ENCODE measurements around the gene CNIH1.

The CNIH1 gene

DNA sequence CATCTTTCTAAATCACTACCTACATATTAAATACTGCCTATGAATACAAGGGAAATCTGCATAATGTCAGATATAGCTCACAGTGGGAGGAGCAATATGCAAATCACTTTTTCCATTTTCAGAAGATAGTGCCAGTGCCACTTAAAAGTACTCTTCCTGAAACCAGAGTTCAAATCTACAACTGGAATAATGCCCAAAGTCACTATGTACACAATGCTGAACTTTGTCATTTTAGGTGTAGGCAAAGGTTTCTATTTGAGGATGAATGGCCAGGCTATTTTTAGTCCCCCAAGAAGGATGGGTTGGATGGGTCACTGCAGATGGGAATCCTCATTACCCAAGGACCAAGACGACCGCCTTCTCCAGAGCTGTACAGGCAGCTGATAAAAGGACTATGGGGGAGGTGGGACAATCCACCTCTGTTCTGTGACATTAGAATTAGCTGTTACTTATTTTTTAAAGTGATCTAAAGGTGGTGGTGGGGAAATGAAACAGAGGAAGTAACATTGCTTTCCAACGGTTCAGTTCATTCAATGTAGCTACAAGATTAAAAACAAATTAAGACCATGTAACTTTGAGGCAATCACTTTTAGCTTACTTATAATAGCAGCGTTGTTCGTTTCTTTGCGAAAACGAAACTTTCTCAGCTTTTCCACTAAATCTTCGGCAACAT, 42.0 kb upstream of the CNIH1 start:
- no peak overlapping the region for H3K27ac ChIP-seq (ENCODE audit: low read depth, low read length, severe bottlenecking)

DNA sequence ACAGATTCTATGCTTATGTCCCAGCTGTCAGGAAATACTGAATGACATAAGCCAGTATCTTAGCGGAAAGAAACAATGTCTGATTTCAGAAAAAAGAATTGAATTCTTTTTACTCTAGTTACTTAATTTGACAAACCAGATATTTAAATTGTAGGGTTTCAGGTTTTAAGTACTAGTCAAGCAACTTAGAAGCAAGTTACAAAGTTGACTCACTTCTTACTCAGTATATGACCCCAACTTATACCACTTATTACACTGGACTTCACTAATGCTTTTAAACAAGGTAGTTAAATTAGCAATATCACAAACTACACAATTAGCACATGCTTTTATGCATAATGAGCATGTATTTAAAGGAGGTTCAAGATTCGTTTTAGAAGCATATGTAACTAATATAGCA, 40.5 kb upstream of the CNIH1 start:
- Histone ChIP-seq H3K36me3 (ENCODE audit: control insufficient read depth, insufficient read depth, low read length) (peaks cover 50% of the 10 kb centered on the region), H3K27ac (ENCODE audit: low read depth, low read length, severe bottlenecking) (no peak overlapping the region), H3K4me1 (ENCODE audit: control insufficient read depth, insufficient read depth, low read length, poor library complexity, severe bottlenecking) (no peaks in the 10 kb centered on the region), H3K9me3 (ENCODE audit: control insufficient read depth, low read length) (no peaks in the 10 kb centered on the region), H3K4me3 (ENCODE audit: extremely low read depth, insufficient read depth, low read length, poor library complexity, severe bottlenecking) (no peak overlapping the region)
- WGBS, 2 experiments (ENCODE audit: insufficient coverage in 2 of 2), result 100% methylated on average over 1 of the region's 2 CpGs; no CpG with 5 or more reads in 1 of the 2 experiments

More for the DNA sequence above, 42.0 kb upstream of the CNIH1 start:
- H3K36me3 ChIP-seq (ENCODE audit: control insufficient read depth, insufficient read depth, low read length), result peaks cover 46% of the 10 kb centered on the region
- no peaks in the 10 kb centered on the region for H3K9me3 ChIP-seq (ENCODE audit: control insufficient read depth, low read length)
- no peak overlapping the region for H3K4me3 ChIP-seq (ENCODE audit: extremely low read depth, insufficient read depth, low read length, poor library complexity, severe bottlenecking)
- WGBS, 2 experiments (ENCODE audit: insufficient coverage in 2 of 2), result 84 to 91% methylated on average over 3 to 4 of the region's 8 CpGs
- no peaks in the 10 kb centered on the region for H3K4me1 ChIP-seq (ENCODE audit: control insufficient read depth, insufficient read depth, low read length, poor library complexity, severe bottlenecking)

DNA sequence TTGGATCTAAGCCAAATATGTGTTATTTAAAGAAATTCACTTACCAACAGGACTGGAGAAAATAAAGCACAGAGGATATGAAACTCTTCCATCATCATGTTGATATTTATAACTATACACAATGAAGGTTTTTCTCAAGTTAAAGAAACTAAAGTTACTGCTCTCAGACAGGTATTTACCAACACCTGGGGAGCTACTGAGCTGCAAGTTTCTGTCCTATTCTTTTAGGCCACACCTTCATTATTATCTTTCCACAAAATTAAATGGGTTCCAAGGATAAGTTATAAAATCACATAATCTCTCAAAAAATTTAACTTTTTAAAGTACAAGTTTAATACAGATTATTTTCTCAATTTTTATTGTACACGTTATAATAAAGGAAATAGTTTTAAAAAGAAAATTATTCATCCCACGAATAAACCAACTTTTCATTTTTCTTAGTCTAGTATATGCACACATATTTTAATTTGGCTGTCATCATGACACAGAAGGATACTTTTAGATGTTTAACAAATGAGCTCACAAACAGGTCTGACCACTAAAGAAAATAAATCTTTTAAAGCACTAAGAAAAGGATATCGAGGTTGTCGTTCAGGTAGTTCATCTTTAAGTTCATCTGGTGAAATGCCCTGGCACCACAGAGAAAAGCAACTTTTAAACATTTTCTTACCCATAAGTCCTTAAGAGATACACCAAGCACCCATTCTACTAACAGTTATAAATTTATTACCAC, 39.8 kb upstream of the CNIH1 start:
- Histone ChIP-seq H3K27ac (ENCODE audit: low read depth, low read length, severe bottlenecking) (no peak overlapping the region), H3K4me1 (ENCODE audit: control insufficient read depth, insufficient read depth, low read length, poor library complexity, severe bottlenecking) (no peaks in the 10 kb centered on the region), H3K36me3 (ENCODE audit: control insufficient read depth, insufficient read depth, low read length) (peaks cover 53% of the 10 kb centered on the region), H3K4me3 (ENCODE audit: extremely low read depth, insufficient read depth, low read length, poor library complexity, severe bottlenecking) (no peak overlapping the region), H3K9me3 (ENCODE audit: control insufficient read depth, low read length) (no peaks in the 10 kb centered on the region)
- WGBS, 2 experiments (ENCODE audit: insufficient coverage in 2 of 2), result 100% methylated on average over 2 of the region's 4 CpGs

DNA sequence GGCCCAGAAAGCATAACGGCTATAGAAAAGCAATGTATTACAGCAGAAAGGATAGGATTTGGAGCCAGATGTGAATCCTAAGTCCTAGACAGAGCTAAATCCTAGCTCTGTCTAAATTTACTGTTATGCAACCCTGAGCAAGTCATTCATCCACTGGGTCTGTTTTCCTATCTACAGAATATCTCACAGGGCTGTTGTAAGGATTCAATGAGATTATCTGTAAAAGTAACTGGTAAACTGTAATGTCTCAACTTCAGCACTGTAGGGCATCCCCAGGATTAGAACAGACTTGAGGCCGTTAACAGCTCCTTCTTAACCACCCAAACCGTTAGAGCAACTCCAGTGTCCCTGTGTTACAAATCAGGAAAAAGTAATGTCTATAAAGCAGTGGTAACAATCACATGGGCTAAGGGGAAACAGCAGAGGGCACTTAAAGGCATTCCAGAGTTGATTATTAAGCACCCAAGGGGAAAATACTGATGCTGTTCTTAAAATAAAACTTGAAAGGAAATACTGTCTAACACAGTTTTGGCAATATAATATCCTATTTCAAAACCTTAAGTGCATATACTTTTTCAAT, 37.6 kb upstream of the CNIH1 start:
- no peaks in the 10 kb centered on the region for H3K4me1 ChIP-seq (ENCODE audit: control insufficient read depth, insufficient read depth, low read length, poor library complexity, severe bottlenecking)
- H3K27ac ChIP-seq (ENCODE audit: low read depth, low read length, severe bottlenecking), result peak overlapping the region; percentile 70
- peaks cover 57% of the 10 kb centered on the region for H3K36me3 ChIP-seq (ENCODE audit: control insufficient read depth, insufficient read depth, low read length)
- H3K9me3 ChIP-seq (ENCODE audit: control insufficient read depth, low read length), result no peaks in the 10 kb centered on the region
- no peak overlapping the region for H3K4me3 ChIP-seq (ENCODE audit: extremely low read depth, insufficient read depth, low read length, poor library complexity, severe bottlenecking)
- 90 to 100% methylated on average over 1 to 2 of the region's 3 CpGs for WGBS, 2 experiments (ENCODE audit: insufficient coverage in 2 of 2)

DNA sequence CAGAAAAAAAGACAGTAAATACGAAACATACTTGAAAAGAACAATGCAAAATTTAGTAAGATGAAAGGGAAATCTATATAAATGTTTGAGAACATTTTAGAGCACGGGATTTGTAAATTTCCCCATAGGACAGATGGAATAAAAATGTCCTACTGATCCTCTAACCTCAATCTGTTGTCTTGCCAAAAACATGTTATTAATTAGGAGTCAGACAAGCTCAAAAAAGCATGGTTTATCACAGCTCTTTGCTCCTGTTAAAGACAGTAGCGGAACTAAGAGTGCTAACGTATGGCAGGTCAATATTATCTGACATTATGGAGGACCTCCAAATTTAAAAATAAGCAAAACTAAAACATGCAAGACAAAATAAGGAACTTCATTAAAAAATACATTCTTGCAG, 34.7 kb upstream of the CNIH1 start:
- Histone ChIP-seq H3K36me3 (ENCODE audit: control insufficient read depth, insufficient read depth, low read length) (peaks cover 41% of the 10 kb centered on the region), H3K4me3 (ENCODE audit: extremely low read depth, insufficient read depth, low read length, poor library complexity, severe bottlenecking) (no peak overlapping the region), H3K9me3 (ENCODE audit: control insufficient read depth, low read length) (no peaks in the 10 kb centered on the region), H3K4me1 (ENCODE audit: control insufficient read depth, insufficient read depth, low read length, poor library complexity, severe bottlenecking) (no peaks in the 10 kb centered on the region), H3K27ac (ENCODE audit: low read depth, low read length, severe bottlenecking) (no peak overlapping the region)
- 100% methylated on average over 1 to 3 of the region's 4 CpGs for WGBS, 2 experiments (ENCODE audit: insufficient coverage in 2 of 2)

DNA sequence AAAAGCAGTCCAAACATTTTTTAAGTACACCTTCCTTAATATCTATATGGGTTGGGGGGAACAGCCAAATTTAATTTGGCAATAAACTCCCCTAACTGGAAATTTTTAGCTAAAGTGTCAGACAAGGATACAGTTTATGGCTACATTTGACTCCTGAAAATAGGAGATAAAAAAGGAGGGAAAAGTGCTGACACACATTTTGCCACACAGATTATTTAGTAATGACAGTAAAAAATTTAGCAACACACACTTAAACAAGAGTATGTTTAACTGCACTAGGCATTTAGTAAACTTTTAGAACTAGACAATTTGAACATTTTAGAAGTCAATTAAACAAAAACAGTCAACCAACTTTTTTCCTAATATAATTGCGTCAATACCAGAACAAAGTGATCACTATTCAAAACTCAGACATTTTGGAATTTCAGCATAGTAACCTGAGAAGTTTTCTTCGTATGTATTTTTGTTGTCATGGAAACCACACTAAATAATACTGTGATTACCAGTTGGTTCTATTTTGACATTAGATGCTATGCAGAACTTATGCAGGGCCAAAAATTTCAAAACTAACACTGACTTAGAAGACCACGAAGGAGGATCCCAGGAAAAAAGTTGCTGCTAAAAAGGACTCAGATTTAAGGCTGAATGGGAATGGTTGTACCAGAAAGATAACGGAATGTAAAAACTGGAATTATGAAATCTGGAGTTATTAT, 34.2 kb upstream of the CNIH1 start:
- no peaks in the 10 kb centered on the region for H3K9me3 ChIP-seq (ENCODE audit: control insufficient read depth, low read length)
- H3K36me3 ChIP-seq (ENCODE audit: control insufficient read depth, insufficient read depth, low read length), result peaks cover 37% of the 10 kb centered on the region
- H3K4me3 ChIP-seq (ENCODE audit: extremely low read depth, insufficient read depth, low read length, poor library complexity, severe bottlenecking), result no peak overlapping the region
- WGBS, 2 experiments (ENCODE audit: insufficient coverage in 2 of 2), result 100% methylated on average over 2 of the region's 4 CpGs
- no peaks in the 10 kb centered on the region for H3K4me1 ChIP-seq (ENCODE audit: control insufficient read depth, insufficient read depth, low read length, poor library complexity, severe bottlenecking)
- H3K27ac ChIP-seq (ENCODE audit: low read depth, low read length, severe bottlenecking), result no peak overlapping the region

DNA sequence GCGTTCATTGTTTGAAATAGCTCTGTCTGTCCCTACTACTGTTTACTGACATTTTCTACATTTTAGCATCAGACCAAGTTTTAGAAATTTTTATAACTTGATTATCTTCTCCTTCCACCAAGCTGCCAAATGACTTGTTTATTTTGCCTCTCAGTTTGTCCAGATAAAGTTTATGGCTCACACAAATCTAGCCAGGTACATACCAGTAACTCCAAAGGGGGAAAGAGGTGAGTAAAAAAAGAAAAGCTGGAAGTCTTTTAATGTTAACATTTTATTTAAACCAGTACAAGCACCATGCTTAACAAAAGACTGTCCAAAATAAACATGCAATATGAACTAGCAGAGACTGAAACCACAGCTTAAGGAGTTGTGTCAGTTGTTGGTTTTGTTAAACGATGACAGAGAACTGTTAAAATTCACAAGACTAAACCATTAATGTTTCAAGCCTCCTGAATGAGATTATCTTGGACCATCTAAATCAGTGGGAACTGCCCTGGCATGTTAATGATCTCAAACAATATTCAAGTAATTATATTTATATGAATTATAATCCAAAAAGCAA, 33.1 kb upstream of the CNIH1 start:
- H3K4me1 ChIP-seq (ENCODE audit: control insufficient read depth, insufficient read depth, low read length, poor library complexity, severe bottlenecking), result no peaks in the 10 kb centered on the region
- no peaks in the 10 kb centered on the region for H3K9me3 ChIP-seq (ENCODE audit: control insufficient read depth, low read length)
- H3K36me3 ChIP-seq (ENCODE audit: control insufficient read depth, insufficient read depth, low read length), result peaks cover 34% of the 10 kb centered on the region
- no peak overlapping the region for H3K4me3 ChIP-seq (ENCODE audit: extremely low read depth, insufficient read depth, low read length, poor library complexity, severe bottlenecking)
- 93% methylated on average over 1 of the region's 2 CpGs; no CpG with 5 or more reads in 1 of the 2 experiments for WGBS, 2 experiments (ENCODE audit: insufficient coverage in 2 of 2)
- no peak overlapping the region for H3K27ac ChIP-seq (ENCODE audit: low read depth, low read length, severe bottlenecking)

DNA sequence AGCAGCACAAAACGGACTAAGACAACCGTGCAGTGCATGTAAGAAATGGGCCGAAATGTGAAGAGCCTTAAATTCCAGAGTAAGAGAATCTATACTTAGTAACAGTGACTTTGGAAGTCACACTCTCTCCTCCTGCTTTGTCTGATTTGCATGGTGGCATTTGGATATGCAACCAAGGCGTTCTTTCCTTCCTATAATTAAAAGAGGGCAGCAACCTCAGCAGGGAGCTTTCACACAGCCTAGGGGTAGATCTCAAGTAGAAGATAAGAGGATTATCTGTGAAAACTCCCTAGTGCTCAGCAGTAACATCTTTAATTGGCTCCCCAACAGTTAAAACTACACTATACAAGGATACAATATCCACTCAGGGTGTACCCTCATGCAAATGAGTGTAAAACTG, 31.1 kb upstream of the CNIH1 start:
- WGBS, 2 experiments (ENCODE audit: insufficient coverage in 2 of 2), result 100% methylated on average over 3 of the region's 4 CpGs; no CpG with 5 or more reads in 1 of the 2 experiments
- H3K27ac ChIP-seq (ENCODE audit: low read depth, low read length, severe bottlenecking), result no peak overlapping the region
- H3K4me3 ChIP-seq (ENCODE audit: extremely low read depth, insufficient read depth, low read length, poor library complexity, severe bottlenecking), result no peak overlapping the region
- peaks cover 7% of the 10 kb centered on the region for H3K9me3 ChIP-seq (ENCODE audit: control insufficient read depth, low read length)
- H3K4me1 ChIP-seq (ENCODE audit: control insufficient read depth, insufficient read depth, low read length, poor library complexity, severe bottlenecking), result no peaks in the 10 kb centered on the region
- H3K36me3 ChIP-seq (ENCODE audit: control insufficient read depth, insufficient read depth, low read length), result peaks cover 25% of the 10 kb centered on the region

DNA sequence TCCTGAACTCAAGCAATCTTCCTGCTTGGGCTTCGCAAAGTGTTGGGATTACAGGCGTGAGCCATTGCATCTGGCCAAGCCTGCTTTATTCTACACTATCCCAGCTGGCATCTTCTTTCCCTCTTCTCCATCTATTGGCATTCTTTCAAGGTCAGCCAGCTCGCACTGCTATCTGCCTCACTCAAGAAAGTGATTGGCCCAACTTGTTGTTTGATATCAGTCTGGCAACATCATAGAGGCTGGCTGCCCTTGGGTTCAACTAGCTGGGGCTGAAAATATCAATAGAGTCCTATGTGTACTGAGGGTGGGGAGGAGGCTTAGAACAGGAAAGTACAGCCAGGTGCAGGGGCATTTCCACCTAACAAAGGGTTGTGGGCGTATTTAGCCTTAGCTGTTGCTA, 30.5 kb upstream of the CNIH1 start:
- no peaks in the 10 kb centered on the region for H3K4me1 ChIP-seq (ENCODE audit: control insufficient read depth, insufficient read depth, low read length, poor library complexity, severe bottlenecking)
- peaks cover 14% of the 10 kb centered on the region for H3K9me3 ChIP-seq (ENCODE audit: control insufficient read depth, low read length)
- no peak overlapping the region for H3K27ac ChIP-seq (ENCODE audit: low read depth, low read length, severe bottlenecking)
- H3K36me3 ChIP-seq (ENCODE audit: control insufficient read depth, insufficient read depth, low read length), result peaks cover 25% of the 10 kb centered on the region
- 93 to 95% methylated on average over 3 to 4 of the region's 4 CpGs for WGBS, 2 experiments (ENCODE audit: insufficient coverage in 2 of 2)
- H3K4me3 ChIP-seq (ENCODE audit: extremely low read depth, insufficient read depth, low read length, poor library complexity, severe bottlenecking), result no peak overlapping the region

DNA sequence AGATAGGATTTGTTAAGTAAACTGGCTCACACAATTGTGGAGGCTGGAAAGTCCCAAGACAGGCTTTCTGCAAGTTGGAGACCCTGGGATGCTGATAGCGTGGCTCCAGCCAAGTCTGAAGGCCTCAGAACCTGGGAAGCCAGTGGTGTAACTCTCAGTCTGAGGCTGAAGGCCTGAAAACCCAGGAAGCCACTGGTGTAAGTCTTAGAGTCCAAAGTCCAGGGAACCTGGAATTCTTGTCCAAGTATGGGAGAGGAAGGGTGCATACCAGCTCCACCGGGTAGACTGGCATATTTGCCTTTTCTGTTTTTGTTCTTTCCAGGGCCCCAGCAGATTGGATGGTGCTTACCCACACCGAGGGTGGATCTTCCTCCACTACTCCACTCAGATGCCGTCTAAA, 29.5 kb upstream of the CNIH1 start:
- peaks cover 17% of the 10 kb centered on the region for H3K36me3 ChIP-seq (ENCODE audit: control insufficient read depth, insufficient read depth, low read length)
- H3K4me3 ChIP-seq (ENCODE audit: extremely low read depth, insufficient read depth, low read length, poor library complexity, severe bottlenecking), result no peak overlapping the region
- H3K4me1 ChIP-seq (ENCODE audit: control insufficient read depth, insufficient read depth, low read length, poor library complexity, severe bottlenecking), result no peaks in the 10 kb centered on the region
- whole genome bisulfite sequencing, 2 experiments (ENCODE audit: insufficient coverage in 2 of 2), result 87 to 100% methylated on average over 1 to 2 of the region's 4 CpGs
- H3K27ac ChIP-seq (ENCODE audit: low read depth, low read length, severe bottlenecking), result no peak overlapping the region
- peaks cover 15% of the 10 kb centered on the region for H3K9me3 ChIP-seq (ENCODE audit: control insufficient read depth, low read length)
